ENCODE results near the gene METTL26.
A peak's percentile ranks its signal among the peaks of the same experiment; 100 is the strongest.

The METTL26 gene

DNA sequence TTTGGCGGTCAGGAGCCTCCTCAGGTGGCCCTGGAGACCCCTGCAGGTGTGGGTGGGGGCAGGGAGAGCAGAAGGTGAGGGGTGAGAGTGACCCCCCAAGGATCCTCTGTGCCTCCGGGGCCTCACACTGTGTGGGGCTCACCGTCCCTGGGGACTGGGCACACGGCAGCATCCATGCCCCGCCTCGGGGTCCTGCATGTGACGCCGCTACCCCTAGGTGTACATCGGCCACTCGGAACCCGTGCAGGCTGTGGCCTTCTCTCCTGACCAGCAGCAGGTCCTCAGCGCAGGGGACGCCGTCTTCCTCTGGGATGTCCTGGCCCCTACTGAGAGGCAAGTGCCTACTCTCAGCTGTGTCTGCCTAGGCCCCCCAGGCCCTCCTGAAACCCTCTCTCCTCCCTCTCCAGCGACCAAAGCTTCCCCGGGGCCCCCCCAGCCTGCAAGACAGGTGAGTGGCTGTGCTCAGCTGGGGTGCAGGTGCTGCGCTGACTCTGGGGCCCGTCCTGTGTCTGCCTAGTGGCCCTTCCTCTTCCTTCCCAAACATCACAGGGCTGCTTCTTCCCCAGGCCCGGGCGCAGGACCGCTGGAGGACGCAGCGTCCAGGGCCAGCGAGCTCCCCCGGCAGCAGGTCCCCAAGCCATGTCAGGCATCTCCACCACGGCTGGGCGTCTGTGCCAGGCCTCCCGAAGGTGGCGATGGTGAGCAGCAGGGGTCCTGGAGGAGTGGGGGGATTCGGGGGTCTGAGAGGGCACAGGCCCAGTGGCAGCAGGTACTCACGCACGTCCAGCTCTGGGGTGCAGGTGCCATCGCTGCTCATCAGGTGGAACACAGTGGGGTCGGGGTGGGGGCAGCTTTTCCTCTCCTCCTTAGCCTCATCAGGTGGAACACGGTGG is 22.8 kb upstream of the METTL26 start:
- DNase-seq, result no peak

DNA sequence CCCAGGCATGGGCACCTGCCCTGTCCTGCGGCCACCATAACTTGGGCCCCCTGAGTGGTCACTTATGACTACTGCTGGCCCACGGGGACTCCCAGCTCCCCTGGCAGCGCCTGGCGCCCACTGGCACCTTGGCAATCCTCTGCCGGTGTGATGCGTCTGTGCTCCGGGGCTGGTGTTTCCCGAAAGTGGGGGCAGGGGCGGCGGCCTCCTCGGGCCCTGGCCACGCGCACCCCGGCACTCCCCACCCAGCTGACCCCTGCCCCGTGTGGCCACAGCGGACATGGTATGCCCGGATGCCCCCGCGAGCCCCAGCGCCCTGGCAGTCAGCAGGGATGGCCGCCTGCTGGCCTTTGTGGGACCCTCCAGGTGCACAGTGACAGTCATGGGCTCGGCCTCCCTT is 21.4 kb upstream of the METTL26 start:
- DNase-seq, result no peak

DNA sequence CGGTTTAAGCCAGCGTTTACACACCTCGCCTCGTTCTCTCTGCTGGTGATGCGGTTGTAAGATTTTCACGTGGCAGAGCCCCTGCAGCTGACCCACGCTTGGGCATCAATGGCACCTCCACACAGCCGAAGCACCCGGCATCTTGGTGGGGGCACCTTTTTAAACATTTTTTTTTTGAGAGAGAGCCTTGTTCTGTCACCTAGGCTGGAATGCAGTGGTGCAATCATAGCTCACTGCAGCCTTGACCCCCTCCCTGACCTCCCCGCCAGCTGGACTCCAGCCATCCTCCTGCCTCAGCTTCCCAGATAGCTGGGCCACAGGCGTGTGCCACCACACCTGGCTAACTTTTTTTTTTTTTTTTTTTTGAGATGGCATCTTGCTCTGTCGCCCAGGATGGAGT is 17.9 kb upstream of the METTL26 start:
- no peak for DNase-seq

DNA sequence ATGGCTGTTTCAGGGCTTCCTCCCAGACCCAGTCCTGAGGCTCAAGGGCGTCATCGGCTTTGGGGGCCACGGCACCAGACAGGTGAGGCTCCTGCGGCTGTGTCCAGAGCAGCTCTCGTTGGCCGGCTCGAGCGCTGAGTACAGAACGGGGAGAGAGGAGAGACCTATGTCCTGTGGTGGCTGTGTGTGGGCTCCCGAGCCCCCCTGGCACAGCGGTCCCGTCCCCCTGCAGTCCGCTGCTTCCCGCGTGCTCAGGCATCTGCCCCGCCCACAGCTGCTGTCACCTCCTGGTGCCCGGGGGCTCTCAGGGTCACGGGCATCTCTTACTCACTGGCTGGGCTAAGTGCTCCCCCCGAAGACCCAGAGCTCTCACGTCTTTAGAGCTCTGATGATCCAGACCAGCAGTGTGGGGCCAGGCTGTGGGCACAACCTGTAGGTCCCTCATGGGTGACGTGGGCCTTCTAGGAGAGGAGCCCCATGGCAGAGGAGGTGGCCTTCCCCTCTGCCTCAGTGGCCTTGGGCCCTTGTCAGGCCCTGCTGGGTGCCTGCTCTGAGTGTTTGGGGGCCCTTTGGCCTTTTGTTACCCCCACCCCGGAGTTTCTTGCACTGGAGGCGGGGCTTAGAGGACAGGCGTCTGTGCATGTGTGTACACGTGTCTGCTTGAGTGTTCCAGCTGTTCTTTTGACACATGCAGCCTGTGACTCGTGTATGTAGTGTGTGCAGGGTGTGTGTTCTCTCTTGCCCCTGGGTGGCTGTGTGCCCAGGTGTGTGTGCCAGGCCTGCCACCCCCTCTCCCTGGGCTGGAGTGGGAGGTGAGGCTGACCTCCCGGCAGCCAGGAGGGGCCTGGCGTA is 16.6 kb upstream of the METTL26 start:
- no peak for DNase-seq

DNA sequence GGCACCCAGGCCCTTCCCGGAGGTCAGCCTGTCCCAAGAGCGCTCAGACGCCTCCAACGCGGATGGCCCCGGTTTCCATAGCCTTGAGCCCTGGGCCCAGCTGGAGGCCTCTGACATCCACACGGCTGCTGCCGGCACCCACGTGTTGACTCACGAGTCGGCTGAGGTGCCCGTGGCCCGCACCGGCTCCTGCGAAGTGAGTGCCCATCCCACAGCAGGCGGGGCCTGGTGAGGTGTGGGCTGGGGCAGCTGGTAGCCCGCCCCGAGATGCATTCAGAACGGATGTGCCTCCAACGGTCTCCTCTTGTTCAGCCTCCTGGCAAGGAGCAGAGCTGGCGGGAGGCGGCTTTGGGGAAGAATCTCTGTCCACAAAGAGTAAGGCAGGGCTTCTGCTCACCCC is 15.7 kb upstream of the METTL26 start:
- no peak for DNase-seq

DNA sequence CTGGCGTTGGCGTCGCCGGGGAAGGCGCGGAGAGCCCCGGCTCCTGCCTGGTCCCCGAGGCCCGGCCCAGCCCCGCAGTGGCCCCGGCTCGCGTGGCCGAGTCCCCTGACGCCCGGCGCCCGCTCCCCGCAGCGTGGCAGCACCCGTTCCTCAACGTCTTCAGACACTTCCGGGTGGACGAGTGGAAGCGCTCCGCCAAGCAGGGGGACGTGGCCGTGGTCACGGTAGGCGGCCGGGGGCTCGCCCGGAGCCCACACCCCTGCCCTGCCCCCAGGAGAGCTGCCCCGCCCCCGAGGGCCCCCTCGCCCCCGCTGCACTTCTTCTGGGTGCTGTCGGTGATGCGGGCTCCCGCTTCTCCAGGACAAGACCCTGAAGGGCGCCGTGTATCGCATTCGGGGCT is 13.5 kb upstream of the METTL26 start:
- DNase-seq, result no peak

DNA sequence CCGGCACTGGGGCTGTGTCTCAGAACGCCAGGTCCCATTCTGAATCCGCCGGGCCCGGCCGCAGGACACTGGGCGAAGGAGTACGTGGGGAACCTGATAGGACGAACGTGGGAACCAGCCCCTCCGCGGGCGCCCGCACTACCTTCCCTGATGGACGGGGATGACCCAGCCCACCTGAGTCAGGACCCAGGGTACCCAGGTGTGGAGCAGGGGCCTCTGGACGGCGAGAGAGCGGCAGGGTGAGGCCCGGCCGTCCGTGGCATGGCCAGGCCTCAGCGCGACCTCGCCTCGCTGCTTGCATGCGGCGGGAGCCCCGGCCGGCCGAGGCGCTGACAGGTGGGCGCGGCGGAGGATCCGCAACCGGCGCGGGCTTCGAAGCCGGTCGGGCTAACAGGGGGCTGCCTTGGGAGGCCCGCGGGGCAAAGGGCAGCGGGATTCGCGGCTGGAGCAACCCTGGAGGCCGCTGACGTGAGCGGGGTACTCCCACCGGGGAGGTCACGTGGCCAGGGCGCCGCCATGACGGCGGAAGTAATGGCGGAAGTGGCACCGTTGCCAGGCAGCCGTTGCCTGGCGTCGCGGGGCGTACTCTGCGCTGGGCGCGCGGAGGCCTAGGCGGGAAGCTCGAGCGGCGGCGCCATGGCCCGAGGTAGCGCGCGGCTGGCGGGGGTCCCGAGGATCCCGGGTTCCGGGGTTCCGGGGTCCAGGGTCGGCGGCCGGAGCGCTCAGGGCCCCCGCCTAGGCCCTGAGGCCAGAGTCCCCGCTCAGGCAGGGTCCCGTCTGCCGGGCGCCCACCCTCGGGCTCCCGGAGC is 12.9 kb upstream of the METTL26 start, which contains the start of gene WDR90:
TSS of gene WDR90 (plus strand) at position 585 of the 809 bp plus-strand sequence. CDS start at position 637, 52 bp downstream.
- peak; percentile 75 to 95 for DNase-seq

DNA sequence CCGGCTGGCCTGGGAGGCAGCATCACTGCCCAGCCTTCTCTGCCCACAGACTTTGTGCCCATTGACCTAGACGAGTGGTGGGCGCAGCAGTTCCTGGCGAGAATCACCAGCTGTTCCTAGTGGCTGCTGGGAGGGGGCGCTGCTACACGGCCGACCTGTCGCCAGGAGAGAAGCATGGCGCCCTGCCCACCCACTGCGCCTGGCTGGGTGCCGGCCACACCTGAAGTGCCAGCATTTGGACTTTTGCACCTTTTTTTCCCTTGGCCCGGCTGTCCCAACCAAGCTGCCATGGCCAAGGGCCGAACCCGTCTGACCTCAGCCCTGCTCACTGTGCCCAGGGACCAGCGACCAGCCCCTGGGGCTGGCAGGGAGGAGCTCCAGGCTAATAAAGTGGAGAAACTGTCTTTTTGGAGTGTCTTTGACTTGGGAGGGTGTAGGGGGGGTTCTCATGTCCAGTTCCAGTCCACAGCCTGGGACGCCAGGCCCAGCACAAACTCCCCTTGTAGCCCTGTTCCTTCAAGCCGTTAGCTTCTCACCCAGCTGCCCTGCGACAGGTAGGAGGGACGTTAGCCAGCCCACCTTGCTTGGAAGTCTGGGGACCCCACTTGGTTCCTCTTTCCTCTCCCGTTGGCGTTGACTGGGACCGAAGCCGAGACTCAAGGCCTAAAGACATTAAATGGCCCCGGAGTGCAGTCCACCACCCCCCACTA is 12.1 kb upstream of the METTL26 start:
- DNase-seq, result peak in 1 of 2 experiments; percentile 46

DNA sequence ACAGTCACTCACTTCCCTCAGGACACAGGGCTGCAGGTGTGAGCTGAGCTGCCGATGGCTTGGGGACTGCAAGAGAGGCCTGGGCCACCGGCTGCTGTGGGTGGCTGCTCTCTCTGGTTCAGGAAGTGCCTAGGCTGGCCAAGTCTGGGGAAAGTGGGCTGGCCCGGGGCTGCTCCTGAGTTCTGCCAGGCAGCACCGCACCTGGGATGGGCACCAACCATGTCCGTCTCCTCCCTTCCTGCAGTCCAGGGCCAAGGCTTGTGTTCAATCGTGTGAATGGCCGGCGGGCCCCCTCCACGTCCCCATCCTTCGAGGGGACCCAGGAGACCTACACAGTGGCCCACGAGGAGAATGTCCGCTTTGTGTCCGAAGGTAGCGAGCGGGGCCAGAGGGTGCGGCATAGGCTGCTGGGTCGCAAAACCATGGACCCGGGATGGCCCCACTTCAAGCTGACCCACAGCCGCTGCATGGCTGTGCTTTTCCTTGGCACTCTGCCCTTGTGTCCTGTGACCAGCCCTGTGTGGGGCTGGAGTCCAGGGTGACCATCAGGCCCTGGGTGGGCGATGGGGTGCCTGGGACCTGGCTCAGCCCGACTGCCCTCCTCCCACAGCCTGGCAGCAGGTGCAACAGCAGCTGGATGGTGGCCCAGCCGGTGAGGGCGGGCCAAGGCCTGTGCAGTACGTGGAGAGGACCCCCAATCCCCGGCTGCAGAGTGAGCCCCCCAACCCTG is 11.2 kb upstream of the METTL26 start:
- DNase-seq, result no peak

DNA sequence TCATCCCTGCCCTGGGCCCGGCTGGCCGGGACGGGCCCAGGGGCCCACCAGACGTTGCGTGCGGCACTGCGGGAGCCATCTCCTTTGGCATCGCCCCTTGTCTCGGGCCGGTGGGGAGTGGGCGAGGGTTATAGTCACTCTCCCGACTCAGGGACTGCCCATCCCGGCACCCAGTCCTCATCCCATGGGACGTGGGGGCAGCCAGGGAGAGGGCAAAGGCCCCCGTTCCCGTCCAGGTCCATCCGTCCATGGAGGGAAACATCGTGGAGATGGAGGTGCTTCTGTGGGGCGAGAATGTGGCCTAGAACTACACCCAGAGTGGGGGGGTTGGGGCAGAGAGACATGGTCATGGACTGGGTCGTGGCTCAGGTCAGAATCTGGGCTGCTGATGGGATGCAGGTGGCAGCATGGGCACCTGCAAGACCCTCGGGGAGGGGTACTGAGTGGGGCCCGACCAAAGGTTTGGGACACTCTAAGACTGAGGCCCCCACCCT is 10.6 kb upstream of the METTL26 start:
- no peak for DNase-seq

DNA sequence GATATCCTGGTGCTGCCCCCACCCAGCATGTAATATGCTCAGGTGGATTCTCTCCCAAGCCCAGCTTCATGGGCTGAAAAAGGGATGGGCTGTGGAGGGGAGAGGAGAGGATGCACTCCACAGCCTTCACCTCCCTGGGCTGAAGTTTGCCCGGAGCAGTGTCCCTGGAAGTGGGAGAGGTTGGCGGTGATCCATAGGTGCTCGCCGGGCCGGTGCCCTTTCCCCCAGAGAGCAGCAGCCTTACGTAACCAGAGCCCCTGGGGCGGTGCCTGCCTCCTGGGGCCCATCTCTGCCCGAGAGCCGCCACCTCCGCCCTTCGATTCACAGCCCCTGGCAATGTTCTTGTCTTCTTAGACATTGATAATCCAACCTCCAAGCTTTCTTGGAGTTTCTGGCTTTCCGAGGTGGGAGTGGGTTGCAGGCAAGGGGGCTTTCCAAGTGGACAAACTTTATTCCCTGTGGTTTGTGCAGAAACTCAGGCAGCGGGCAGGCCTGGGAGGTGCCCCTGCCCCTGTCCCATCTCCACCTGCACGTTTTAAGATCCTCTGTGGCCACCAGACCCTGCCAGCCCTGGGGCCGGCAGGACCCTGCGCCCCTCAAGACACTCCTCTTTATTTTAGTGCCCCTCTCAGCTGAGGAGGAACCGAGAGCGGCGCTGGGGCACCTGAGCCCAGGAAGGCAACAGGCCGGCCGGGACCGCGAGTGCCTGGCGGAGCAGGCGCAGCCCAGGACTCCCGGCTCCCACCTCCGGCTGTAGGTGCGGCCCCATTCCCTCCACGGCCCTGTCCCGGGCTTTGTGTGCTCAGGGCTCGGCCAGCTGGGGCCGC is 10.0 kb upstream of the METTL26 start:
- DNase-seq, result no peak

DNA sequence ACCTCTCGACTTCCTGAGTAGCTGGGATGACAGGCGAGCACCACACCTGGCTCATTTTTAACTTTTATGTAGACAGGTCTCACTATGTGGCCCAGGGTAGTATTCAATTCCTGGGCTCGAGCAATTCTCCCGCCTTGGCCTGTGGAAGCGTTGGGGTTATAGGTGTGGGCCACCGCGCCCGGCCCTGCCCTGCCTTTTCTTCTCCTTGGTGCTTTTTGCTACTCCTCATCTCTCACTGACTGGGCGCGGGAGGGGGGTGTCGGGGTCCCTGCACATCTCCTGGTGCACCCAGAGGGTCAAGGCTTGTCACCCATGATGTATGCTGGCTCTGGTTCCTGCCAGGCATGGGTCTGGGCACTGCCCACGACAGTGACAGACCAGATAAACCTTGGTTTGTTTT is 8.5 kb upstream of the METTL26 start:
- DNase-seq, result no peak

DNA sequence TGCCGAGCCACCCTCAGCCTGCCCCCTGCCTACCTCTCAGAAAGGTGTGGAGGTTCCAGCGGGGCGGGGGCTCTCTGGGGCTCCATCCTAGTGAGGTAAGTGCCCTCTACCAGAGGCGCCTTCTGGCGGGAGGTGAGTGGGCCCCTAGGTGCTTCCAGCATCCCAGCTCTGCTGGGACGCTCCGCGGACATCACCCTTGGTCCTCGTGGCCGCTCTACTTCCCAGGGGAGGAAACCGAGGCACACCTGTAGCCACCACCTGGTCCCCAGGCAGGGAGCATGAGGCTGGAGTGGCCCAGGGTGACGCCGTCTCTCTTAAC is 6.9 kb upstream of the METTL26 start:
- no peak for DNase-seq

DNA sequence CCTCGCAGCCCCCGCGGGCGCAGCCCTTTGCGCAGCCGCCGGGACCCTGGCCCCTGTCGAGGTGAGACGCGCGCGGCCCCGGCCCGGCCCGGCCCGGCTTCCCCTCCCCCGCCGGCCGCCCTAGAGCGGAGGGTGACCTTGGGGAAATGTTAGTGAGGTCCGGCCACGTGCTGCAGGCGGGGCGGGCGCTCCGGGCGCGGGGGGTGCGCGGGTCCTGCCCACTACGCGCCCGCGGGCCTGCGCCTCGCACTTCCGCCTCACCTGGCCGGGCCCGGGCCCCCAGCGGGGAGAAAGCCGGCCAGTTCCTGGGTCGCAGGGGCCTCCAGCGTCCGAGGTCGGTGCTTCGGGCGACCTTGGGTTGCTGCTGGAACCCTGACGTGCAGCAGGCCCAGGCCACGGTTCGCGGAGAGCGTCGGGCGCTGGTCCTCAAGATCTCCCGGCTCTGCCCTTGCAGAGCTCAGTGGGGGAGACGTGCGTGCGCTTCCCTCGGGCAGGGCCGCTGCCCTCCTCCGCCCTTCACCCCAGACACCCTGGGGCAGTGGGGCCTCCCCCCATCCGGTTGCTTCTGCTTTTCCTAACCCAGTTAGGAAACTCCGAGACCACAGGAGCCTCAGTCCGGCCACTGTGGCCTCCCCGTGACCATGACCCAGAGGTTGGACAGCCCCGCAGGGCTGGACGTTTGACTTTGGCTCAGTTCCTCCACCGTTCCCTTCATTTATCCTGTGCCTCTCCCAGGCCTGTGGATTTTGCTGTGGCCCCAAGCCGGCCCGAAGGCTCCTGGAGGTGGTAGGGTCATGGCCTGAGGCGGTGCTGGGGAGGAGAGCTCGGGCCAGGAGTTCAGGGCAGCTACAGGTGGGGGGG is 6.3 kb upstream of the METTL26 start:
- no peak for DNase-seq

DNA sequence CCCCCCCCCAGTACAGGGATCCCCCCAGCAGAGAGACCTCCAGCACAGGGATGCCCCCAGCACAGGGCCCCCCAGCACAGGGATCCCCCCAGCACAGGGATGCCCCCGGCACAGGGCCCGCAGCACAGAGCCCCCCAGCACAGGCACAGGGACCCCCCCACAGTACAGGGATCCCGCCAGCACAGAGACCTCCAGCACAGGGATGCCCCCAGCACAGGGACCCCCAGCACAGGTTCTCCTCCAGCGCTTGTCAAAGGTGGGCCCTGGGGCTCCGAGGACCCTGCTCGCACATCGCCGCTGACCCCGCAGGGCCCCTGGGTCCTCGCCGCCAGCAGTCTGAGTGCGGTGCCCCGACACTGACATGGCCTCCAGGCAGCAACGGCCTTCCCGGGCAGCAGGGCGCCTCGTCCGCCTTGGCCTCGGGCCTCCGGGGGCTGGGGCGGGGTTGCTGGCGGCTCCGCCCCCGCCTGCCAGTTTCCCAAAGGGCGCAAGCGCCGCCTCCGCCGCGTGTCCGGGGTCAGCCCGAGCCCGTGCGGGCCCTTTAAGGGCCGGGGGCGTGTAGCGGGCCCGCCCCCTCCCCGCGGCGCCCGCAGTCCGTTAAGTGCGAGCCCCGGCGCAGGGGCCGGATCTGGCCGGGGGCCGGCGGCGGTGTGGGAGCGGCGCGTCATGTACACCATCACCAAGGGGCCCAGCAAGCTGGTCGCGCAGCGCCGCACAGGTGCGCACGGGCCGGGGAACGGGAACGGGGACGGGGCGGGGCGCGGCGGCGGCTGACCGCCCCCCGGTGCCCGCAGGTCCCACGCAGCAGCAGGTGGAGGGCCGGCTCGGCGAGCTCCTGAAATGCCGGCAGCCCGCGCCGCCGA is 5.5 kb upstream of the METTL26 start, which contains the start of gene MCRIP2:
TSS of gene MCRIP2 (plus strand) at position 503 of the 863 bp plus-strand sequence. CDS start at position 667, 164 bp downstream.
- DNase-seq, result peak; percentile 26 to 87

DNA sequence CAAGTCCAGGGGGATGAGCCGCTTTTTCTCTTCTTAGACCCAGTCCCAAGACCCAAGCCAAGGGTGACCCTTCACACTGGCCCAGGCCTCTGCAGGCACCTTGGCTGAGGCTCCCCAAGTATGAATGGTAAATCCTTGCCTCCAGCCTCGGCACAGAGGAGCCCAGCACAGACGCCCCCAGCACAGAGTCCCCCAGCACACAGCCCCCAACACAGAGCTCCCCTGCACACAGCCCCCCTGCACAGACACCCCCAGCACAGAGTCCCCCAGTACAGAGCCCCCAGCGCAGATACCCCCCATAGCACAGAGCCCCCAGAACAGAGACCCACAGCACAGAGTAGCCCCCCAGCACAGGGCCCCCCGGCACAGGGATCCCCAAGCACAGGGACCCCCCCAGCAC is 4.5 kb upstream of the METTL26 start:
- DNase-seq, result no peak

DNA sequence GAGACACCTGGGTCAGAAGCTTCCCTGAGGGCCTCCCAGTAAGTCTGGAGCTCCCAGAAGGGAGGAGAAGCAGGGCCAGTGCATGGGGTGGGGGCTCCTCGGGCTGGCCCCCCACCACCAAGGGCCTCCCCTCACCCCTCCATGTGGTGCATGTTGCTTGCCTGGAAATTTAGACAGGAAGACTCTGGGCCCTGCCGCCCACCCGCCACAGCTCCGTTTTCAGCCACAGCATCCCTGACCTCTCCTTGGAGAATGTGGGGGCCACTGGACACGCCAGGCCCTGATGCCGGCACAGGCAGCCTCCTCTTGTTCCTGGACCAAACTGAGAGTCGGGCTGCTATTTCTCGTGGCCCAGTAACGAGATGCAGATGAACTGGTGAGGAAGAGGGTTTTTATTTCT is 2.7 kb upstream of the METTL26 start:
- DNase-seq, result no peak

DNA sequence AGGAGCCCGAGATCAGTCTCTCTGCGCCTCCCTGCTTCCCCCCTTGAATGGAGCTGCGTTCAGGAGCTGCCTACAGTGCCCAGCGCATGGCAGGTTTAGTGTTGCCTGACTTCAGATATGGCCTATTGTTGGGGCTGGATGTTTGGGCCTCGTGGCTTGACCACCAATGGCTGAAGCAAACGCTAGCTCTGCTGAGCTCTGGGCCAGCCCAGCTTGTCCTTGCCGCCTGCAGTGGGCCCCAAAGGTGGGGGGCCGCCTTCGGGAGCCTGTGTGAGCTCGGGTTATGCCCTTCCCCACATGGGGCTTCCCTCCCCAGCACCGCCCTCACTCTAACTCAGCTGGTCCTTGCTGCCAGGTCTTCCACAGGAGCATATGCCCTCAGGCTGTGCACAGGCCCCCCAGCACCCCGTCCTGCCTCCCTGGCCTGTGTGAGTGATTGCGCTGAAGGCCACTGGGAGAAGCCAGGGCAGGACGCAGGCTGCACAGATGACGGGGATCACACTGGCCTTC is 2.0 kb upstream of the METTL26 start:
- no peak for DNase-seq

All from NCI-H446 (cell line).